Measurements from ENCODE around the gene APRT. TPM values are rescaled to one million over a fixed set of nuclear protein-coding genes. Genes with fewer than 3 reads are reported as not detected.

Gene APRT
- total RNA-seq, 1 donor from 2014 or later: 53.4 TPM

DNA sequence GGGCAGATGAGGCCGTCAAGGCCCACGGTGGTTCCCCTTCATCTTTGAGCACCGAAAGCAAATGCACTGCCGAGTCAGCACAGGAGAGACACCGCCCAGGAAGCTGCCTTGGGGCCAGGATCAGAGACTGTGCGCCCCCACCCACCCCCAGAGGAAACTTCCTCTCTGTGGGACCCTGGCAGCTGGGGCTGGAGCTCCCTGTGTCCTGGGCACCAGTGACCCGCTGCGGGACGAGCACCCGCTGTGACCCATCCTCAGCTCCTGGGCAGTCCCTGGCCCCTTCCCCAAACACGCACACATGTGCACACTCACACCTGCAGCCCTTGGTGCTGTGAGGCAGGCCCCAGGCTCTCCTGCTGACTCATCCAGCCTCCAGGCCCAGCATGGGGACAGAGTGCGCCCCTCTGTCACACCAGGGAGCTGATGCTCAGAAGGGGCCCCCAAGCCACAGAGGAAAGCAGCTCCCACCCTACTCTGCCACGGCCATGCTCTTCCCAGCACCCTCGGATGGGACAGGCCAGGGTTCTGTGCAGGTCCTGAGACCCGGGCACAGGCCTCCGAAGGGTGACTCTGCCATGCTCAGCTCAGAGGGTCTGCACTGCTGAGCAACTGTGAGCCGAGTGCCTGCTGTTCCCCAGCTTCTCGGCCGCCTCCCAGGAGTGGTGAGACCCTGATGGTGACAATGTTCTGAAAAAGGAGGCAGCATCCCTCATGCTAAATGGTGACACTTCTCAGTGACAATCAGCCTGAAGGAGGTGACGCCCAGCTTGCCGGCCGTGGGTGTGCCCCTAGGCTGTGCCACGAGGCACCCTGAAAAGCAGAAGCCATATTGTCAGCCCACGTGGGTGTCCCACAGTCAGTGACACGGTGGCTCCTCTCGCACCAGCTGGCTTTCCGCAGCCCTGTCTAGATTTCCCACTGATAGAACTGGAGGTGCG, 30.3 kb downstream of the APRT start:
- Histone ChIP-seq H3K4me3 (no peak overlapping the region), H3K79me2 (ENCODE audit: low read depth) (no peaks in the 10 kb centered on the region), H3K27me3 (peaks cover 35% of the 10 kb centered on the region), H3K9ac (no peak overlapping the region), H3K27ac (no peak overlapping the region), H3K4me2 (no peak overlapping the region), H3K4me1 (peaks cover 21% of the 10 kb centered on the region), H3K36me3 (no peaks in the 10 kb centered on the region), H2AFZ (replicated peaks) (no peak overlapping the region), H4K20me1 (ENCODE audit: low read depth) (no peaks in the 10 kb centered on the region), H3K9me3 (ENCODE audit: low read depth) (no peaks in the 10 kb centered on the region), H3F3A (ENCODE audit: low read depth) (peaks cover 17% of the 10 kb centered on the region)
- no peak overlapping the region for H3K27ac Mint-ChIP-seq
- TF ChIP-seq, protein P1, sequence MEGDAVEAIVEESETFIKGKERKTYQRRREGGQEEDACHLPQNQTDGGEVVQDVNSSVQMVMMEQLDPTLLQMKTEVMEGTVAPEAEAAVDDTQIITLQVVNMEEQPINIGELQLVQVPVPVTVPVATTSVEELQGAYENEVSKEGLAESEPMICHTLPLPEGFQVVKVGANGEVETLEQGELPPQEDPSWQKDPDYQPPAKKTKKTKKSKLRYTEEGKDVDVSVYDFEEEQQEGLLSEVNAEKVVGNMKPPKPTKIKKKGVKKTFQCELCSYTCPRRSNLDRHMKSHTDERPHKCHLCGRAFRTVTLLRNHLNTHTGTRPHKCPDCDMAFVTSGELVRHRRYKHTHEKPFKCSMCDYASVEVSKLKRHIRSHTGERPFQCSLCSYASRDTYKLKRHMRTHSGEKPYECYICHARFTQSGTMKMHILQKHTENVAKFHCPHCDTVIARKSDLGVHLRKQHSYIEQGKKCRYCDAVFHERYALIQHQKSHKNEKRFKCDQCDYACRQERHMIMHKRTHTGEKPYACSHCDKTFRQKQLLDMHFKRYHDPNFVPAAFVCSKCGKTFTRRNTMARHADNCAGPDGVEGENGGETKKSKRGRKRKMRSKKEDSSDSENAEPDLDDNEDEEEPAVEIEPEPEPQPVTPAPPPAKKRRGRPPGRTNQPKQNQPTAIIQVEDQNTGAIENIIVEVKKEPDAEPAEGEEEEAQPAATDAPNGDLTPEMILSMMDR (IDR thresholded peaks at IDR 0.05): no peak
- no peak for TF ChIP-seq EZH2phosphoT487 (IDR thresholded peaks at IDR 0.05)
- no peak for TF ChIP-seq EZH2 (IDR thresholded peaks at IDR 0.05)
- no peaks in the 10 kb centered on the region for H3K36me3 Mint-ChIP-seq
- peaks cover 39% of the 10 kb centered on the region for H3K4me1 Mint-ChIP-seq
- DNase-seq (ENCODE audit: low spot score): no peak
- no peak overlapping the region for H3K4me3 Mint-ChIP-seq
- H3K27me3 Mint-ChIP-seq (ENCODE audit: insufficient read depth, low read depth): peaks cover 16% of the 10 kb centered on the region
- H3K9me3 Mint-ChIP-seq: no peaks in the 10 kb centered on the region

DNA sequence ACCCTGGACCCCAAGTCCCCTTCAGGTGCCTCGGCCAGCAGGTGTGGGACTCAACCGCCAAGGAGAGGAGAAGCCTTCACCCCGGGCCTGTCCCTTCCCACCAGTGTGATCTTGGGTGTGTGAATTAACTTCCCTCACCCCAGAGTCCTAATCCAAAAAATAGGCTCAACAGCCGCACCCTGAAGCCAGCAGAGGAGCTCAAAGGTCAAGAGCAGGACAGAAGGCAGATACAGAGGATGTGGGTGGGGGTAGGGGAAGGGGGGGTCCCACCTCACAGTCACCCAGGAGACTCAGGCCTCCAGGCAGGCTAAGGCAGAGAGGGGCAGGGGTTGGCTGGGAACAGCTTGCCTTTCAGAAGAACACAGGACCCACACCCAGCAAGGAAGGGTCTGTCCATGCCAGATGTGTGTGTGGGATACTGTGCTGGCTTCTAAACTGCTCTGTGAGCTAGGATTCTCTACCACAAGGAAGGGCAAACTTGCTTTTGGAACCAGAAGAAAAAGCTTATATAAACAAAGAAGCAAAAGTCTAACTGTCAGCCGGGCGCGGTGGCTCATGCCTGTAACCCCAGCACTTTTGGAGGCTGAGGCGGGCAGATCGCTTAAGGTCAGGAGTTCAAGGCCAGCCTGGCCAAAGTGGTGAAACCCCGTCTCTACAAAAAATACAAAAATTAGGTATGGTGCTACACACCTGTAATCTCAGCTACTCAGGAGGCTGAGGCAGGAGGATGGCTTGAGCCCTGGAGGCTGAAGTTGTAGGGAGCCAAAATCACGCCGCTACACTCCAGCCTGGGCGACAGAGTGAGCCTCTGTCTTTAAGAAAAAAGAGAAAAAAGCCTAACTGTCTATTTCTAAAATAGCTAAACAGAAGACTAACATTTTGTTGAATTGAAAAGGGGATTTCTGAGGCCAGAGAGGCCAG, 31.3 kb downstream of the APRT start:
- Histone ChIP-seq H3K4me2 (no peak overlapping the region), H3K36me3 (no peaks in the 10 kb centered on the region), H2AFZ (replicated peaks) (no peak overlapping the region), H4K20me1 (ENCODE audit: low read depth) (no peaks in the 10 kb centered on the region), H3K4me3 (no peak overlapping the region), H3K27me3 (peaks cover 26% of the 10 kb centered on the region), H3F3A (ENCODE audit: low read depth) (peaks cover 14% of the 10 kb centered on the region), H3K27ac (no peak overlapping the region), H3K9me3 (ENCODE audit: low read depth) (no peaks in the 10 kb centered on the region), H3K9ac (no peak overlapping the region), H3K4me1 (peaks cover 25% of the 10 kb centered on the region), H3K79me2 (ENCODE audit: low read depth) (no peaks in the 10 kb centered on the region)
- Mint-ChIP-seq H3K27ac (peak overlapping the region; percentile 50), H3K27me3 (ENCODE audit: insufficient read depth, low read depth) (peaks cover 14% of the 10 kb centered on the region), H3K9me3 (no peaks in the 10 kb centered on the region), H3K36me3 (no peaks in the 10 kb centered on the region), H3K4me3 (no peak overlapping the region), H3K4me1 (peaks cover 40% of the 10 kb centered on the region)
- no peak for DNase-seq (ENCODE audit: low spot score)
- TF ChIP-seq, protein P1 (IDR thresholded peaks at IDR 0.05): no peak

DNA sequence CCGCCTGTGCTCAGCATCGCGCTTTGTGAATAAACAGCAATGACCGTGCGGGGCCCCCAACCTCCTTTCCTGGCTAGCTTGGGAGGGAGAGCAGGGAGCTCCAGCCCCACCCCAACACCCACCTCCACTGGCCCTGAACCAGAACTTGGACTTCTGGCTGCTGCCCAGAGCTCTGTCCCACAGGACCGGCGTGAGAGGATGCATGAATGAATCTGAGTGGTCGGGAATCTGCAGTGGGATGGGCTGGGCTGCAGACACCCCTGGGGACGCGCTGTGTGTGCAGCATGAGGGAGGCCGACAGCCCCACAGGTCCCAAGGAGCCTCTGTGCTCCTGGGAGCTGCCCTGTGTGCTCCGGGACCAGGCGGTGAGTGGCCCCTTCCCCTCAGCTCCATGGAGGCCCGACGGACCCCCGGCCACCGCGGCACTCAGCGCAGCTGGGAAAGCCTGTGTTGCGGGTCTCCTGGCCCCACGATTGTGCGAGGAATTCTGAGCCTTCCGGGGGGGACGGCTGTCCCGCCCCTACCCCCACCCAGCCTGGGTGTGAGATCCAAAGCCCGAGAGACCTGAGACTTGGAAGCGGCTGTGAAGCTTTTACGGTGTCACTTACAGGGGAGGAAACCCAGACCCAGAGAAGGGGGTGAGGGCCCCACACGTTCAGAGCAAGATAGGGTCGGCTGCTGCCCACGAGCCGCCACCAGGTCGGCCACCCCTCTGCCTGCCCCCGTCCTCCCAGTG, 32.2 kb downstream of the APRT start:
- Histone ChIP-seq H3K9me3 (ENCODE audit: low read depth) (no peaks in the 10 kb centered on the region), H4K20me1 (ENCODE audit: low read depth) (no peaks in the 10 kb centered on the region), H3K9ac (no peak overlapping the region), H3K4me3 (no peak overlapping the region), H3K36me3 (no peaks in the 10 kb centered on the region), H3K27me3 (peaks cover 17% of the 10 kb centered on the region), H3K27ac (no peak overlapping the region), H3K4me1 (peaks cover 25% of the 10 kb centered on the region), H3K79me2 (ENCODE audit: low read depth) (no peaks in the 10 kb centered on the region), H3K4me2 (no peak overlapping the region), H2AFZ (replicated peaks) (no peak overlapping the region), H3F3A (ENCODE audit: low read depth) (peaks cover 17% of the 10 kb centered on the region)
- no peaks in the 10 kb centered on the region for H3K36me3 Mint-ChIP-seq
- H3K9me3 Mint-ChIP-seq: no peaks in the 10 kb centered on the region
- no peak for DNase-seq (ENCODE audit: low spot score)
- H3K4me3 Mint-ChIP-seq: no peak overlapping the region
- H3K27ac Mint-ChIP-seq: peak overlapping the region; percentile 63
- TF ChIP-seq, protein P1 (IDR thresholded peaks at IDR 0.05): no peak
- TF ChIP-seq EZH2phosphoT487 (IDR thresholded peaks at IDR 0.05) (no peak), EZH2 (IDR thresholded peaks at IDR 0.05) (no peak)
- H3K4me1 Mint-ChIP-seq: peaks cover 40% of the 10 kb centered on the region
- H3K27me3 Mint-ChIP-seq (ENCODE audit: insufficient read depth, low read depth): peaks cover 17% of the 10 kb centered on the region

All from neural progenitor cell (in vitro differentiated cells).